K562 (cell line): ENCODE measurements around the gene SPINT2. TPM values are rescaled to one million over a fixed set of nuclear protein-coding genes. Genes with fewer than 3 reads are reported as not detected.

Experiments used
- ESRRB ChIP-seq: fragments of 250-450 bp; sonication (Bioruptor Pico); IDR thresholded peaks from 2 replicates; pipeline ENCODE4 v1.5.0; 2020; ENCODE audit warnings: mild to moderate bottlenecking, moderate library complexity, borderline replicate concordance
- HIVEP1 ChIP-seq: fragments of 250-450 bp; sonication (Bioruptor Pico); IDR thresholded peaks from 2 replicates; pipeline ENCODE4 v1.4.0; 2020; ENCODE audit warnings: mild to moderate bottlenecking
- MTF1 ChIP-seq: fragments of 250-450 bp; sonication (Bioruptor Pico); IDR thresholded peaks from 2 replicates; pipeline ENCODE4 v1.9.0; 2021; ENCODE audit warnings: moderate library complexity, mild to moderate bottlenecking, inconsistent platforms, borderline replicate concordance
- NCOA1 ChIP-seq: fragments of 450-650 bp; IDR thresholded peaks from 2 replicates; pipeline ENCODE4 v1.6.1; 2016; ENCODE audit warnings: low read depth
- PHF21A ChIP-seq: fragments of 450-650 bp; IDR thresholded peaks from 2 replicates; pipeline ENCODE4 v1.6.1; 2017; ENCODE audit warnings: low read depth, borderline replicate concordance
- POLR2AphosphoS5 ChIP-seq: IDR thresholded peaks from 2 replicates; pipeline ENCODE4 v1.6.1; 2011; ENCODE audit warnings: mild to moderate bottlenecking, low read depth, low read length, moderate library complexity; ENCODE audit not compliant: control insufficient read depth, insufficient read depth
- TAL1 ChIP-seq: fragments of 450-650 bp; IDR thresholded peaks from 2 replicates; pipeline ENCODE4 v1.6.1; 2016; ENCODE audit warnings: mild to moderate bottlenecking
- ZNF134 ChIP-seq: fragments of 250-450 bp; sonication (Bioruptor Pico); conservative IDR thresholded peaks from 2 replicates; pipeline ENCODE4 v1.4.0; 2020
- ZNF316 ChIP-seq: fragments of 450-650 bp; IDR thresholded peaks from 2 replicates; pipeline ENCODE4 v1.6.1; 2016
- polyA plus RNA-seq, 8 experiments: library from polyadenylated mRNA; depleted of rRNA in 4 of 8; stranded (reverse) in 5 of 8; unstranded in 3 of 8; fragments of >200 nt; fragmentation: Nextera tagmentation in 2 of 8; fragmentation: Illumina TruSeq in 1 of 8; extraction: Ambion mirVana in 2 of 8; extraction: Trizol in 1 of 8; gene quantifications; 2 replicates each; pipeline versions ENCODE4 v1.2.1 to v1.2.3, GENCODE V29; 2011 to 2014; ENCODE audit warnings: inconsistent platforms in 1 of 8, missing spikeins in 1 of 8
- total RNA-seq, 7 experiments: library from RNA; depleted of rRNA in 6 of 7; stranded (reverse); fragments of >200 nt in 6 of 7; fragmentation: Illumina TruSeq in 2 of 7; extraction: Trizol in 2 of 7; gene quantifications; 2 replicates each; pipeline versions ENCODE4 v1.2.1 to v1.2.3, GENCODE V29; 2011 to 2021; ENCODE audit warnings: low replicate concordance in 1 of 7
- TF ChIP-seq, protein P1 (sequence below), 2 experiments: fragments of 450-650 bp; formaldehyde crosslinking in 1 of 2; IDR thresholded peaks; 2 replicates each; pipeline versions ENCODE4 v1.4.0 to v1.6.1; 2014 to 2020; ENCODE audit warnings: mild to moderate bottlenecking in 2 of 2, borderline replicate concordance in 1 of 2, low read depth in 1 of 2
- TF ChIP-seq, protein P2 (sequence below): sonication (generic); formaldehyde crosslinking; IDR thresholded peaks from 2 replicates; pipeline ENCODE4 v1.9.0; 2022; ENCODE audit warnings: mild to moderate bottlenecking, missing genetic modification reagents
- TF ChIP-seq, protein P3 (sequence below): fragments of 450-650 bp; formaldehyde crosslinking; IDR thresholded peaks from 2 replicates; pipeline ENCODE4 v1.4.0; 2020; ENCODE audit warnings: mild to moderate bottlenecking, moderate library complexity
- TF ChIP-seq, protein P4 (sequence below): fragments of 450-650 bp; IDR thresholded peaks from 2 replicates; pipeline ENCODE4 v1.6.1; 2017; ENCODE audit warnings: antibody characterized with exemption, mild to moderate bottlenecking

Gene SPINT2
- total and polyA plus RNA-seq, 9 of the 15 experiments (the other 6 are each of a cell fraction or from before 2014, with no cell fraction given) = 0.65 to 4.5 (median 3.4) TPM

DNA sequence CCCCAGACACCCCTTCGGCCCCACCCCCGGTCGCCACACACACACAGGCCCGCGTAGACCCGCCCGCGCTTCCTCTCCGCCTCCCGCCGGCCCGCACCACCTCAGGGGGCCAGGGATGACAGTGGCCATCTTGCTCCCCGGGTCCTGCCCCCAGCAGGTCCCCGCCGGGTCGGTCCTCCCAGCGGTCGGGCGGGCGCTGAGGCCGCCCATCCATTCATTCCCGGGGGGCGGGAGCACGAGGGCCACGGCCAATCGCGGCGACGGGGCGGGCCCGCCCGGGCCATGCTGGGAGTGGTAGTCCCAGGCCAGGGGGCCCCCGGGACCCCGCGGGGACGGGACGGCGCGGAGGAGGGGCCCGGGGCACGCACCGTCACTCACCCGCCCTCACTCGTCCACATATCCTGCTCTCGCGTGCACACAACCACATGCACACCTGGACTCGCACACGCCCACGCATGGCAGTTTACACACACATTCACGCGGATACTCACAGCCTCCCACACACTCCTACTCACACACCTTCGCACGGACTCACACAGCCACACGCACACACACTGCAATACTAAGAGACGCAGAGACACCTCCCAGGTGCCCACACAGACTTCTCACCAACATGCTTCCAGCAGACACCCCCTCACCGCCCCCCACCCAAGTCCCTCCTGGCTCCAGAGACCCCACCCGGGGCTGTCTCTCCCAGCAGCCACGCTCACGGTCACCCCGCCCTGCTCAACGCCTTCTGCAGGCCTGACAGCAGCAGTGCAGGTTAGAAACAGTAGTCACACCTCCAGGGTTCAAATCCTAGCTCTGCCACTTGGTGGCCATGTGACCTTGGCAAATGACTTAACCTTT, 40.1 kb upstream of the SPINT2 start, which contains the start of gene DPF1 (continued):
- TF ChIP-seq MTF1 = no peak
- peak; percentile 23; the same call in 1 of the 2 replicates for TF ChIP-seq NCOA1
- TF ChIP-seq, protein P1, sequence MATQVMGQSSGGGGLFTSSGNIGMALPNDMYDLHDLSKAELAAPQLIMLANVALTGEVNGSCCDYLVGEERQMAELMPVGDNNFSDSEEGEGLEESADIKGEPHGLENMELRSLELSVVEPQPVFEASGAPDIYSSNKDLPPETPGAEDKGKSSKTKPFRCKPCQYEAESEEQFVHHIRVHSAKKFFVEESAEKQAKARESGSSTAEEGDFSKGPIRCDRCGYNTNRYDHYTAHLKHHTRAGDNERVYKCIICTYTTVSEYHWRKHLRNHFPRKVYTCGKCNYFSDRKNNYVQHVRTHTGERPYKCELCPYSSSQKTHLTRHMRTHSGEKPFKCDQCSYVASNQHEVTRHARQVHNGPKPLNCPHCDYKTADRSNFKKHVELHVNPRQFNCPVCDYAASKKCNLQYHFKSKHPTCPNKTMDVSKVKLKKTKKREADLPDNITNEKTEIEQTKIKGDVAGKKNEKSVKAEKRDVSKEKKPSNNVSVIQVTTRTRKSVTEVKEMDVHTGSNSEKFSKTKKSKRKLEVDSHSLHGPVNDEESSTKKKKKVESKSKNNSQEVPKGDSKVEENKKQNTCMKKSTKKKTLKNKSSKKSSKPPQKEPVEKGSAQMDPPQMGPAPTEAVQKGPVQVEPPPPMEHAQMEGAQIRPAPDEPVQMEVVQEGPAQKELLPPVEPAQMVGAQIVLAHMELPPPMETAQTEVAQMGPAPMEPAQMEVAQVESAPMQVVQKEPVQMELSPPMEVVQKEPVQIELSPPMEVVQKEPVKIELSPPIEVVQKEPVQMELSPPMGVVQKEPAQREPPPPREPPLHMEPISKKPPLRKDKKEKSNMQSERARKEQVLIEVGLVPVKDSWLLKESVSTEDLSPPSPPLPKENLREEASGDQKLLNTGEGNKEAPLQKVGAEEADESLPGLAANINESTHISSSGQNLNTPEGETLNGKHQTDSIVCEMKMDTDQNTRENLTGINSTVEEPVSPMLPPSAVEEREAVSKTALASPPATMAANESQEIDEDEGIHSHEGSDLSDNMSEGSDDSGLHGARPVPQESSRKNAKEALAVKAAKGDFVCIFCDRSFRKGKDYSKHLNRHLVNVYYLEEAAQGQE (IDR thresholded peaks at IDR 0.05; ENCODE audit: borderline replicate concordance) = peak; percentile 47
- TF ChIP-seq, protein P1 (CRISPR knock-in tag; IDR thresholded peaks at IDR 0.05; ENCODE audit: low read depth) = no peak
- no peak for TF ChIP-seq ZNF134 (CRISPR knock-in tag)
- TF ChIP-seq, protein P2, sequence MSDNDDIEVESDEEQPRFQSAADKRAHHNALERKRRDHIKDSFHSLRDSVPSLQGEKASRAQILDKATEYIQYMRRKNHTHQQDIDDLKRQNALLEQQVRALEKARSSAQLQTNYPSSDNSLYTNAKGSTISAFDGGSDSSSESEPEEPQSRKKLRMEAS (CRISPR knock-in tag) = peak; percentile 70
- TF ChIP-seq TAL1 = no peak
- no peak for TF ChIP-seq ESRRB (CRISPR knock-in tag)
- TF ChIP-seq, protein P3, sequence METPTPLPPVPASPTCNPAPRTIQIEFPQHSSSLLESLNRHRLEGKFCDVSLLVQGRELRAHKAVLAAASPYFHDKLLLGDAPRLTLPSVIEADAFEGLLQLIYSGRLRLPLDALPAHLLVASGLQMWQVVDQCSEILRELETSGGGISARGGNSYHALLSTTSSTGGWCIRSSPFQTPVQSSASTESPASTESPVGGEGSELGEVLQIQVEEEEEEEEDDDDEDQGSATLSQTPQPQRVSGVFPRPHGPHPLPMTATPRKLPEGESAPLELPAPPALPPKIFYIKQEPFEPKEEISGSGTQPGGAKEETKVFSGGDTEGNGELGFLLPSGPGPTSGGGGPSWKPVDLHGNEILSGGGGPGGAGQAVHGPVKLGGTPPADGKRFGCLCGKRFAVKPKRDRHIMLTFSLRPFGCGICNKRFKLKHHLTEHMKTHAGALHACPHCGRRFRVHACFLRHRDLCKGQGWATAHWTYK (CRISPR knock-in tag) = no peak
- TF ChIP-seq, protein P4, sequence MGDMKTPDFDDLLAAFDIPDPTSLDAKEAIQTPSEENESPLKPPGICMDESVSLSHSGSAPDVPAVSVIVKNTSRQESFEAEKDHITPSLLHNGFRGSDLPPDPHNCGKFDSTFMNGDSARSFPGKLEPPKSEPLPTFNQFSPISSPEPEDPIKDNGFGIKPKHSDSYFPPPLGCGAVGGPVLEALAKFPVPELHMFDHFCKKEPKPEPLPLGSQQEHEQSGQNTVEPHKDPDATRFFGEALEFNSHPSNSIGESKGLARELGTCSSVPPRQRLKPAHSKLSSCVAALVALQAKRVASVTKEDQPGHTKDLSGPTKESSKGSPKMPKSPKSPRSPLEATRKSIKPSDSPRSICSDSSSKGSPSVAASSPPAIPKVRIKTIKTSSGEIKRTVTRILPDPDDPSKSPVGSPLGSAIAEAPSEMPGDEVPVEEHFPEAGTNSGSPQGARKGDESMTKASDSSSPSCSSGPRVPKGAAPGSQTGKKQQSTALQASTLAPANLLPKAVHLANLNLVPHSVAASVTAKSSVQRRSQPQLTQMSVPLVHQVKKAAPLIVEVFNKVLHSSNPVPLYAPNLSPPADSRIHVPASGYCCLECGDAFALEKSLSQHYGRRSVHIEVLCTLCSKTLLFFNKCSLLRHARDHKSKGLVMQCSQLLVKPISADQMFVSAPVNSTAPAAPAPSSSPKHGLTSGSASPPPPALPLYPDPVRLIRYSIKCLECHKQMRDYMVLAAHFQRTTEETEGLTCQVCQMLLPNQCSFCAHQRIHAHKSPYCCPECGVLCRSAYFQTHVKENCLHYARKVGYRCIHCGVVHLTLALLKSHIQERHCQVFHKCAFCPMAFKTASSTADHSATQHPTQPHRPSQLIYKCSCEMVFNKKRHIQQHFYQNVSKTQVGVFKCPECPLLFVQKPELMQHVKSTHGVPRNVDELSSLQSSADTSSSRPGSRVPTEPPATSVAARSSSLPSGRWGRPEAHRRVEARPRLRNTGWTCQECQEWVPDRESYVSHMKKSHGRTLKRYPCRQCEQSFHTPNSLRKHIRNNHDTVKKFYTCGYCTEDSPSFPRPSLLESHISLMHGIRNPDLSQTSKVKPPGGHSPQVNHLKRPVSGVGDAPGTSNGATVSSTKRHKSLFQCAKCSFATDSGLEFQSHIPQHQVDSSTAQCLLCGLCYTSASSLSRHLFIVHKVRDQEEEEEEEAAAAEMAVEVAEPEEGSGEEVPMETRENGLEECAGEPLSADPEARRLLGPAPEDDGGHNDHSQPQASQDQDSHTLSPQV = no peak
- TF ChIP-seq HIVEP1 (CRISPR knock-in tag) = no peak
- no peak for TF ChIP-seq POLR2AphosphoS5
- TF ChIP-seq PHF21A = no peak
- TF ChIP-seq ZNF316 = 0 out of 2 replicates have a peak, but pooled peaks have one; percentile 11
